GM12872 (cell line): ENCODE measurements around the gene MTREX.

Experiments used
- TF ChIP-seq, protein P1 (sequence below): IDR thresholded peaks from 3 replicates; pipeline ENCODE4 v1.5.1; 2011; ENCODE audit warnings: low read depth, mild to moderate bottlenecking, low read length, moderate library complexity; ENCODE audit not compliant: insufficient read depth

Gene MTREX

GRCh38 chr5:55411876-55412275 lies 104.1 kb downstream of the MTREX start:
- TF ChIP-seq, protein P1, sequence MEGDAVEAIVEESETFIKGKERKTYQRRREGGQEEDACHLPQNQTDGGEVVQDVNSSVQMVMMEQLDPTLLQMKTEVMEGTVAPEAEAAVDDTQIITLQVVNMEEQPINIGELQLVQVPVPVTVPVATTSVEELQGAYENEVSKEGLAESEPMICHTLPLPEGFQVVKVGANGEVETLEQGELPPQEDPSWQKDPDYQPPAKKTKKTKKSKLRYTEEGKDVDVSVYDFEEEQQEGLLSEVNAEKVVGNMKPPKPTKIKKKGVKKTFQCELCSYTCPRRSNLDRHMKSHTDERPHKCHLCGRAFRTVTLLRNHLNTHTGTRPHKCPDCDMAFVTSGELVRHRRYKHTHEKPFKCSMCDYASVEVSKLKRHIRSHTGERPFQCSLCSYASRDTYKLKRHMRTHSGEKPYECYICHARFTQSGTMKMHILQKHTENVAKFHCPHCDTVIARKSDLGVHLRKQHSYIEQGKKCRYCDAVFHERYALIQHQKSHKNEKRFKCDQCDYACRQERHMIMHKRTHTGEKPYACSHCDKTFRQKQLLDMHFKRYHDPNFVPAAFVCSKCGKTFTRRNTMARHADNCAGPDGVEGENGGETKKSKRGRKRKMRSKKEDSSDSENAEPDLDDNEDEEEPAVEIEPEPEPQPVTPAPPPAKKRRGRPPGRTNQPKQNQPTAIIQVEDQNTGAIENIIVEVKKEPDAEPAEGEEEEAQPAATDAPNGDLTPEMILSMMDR = no peak

- TF ChIP-seq, protein P1 = no peak
Measured at GRCh38 chr5:55413644-55414043, 105.9 kb downstream of the MTREX start.

DNA sequence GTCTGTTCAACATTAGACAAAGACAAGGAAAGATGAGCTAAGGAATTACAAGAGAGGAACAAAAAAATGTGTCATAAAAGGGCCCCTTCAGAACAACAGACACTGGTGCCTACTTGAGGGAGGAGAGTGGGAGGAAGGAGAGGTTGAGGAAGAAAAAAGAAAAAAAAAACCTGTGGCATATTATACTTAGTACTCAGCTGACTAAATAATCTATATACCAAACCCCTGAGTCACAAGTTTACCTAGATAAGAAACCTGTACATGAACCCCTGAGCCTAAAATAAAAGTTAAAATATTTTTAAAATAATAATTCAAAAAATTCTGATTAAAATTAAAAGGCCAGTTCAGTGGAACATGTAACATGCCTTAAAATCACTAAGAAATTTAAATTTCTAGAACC lies 107.3 kb downstream of the MTREX start:
- TF ChIP-seq, protein P1 = no peak

- TF ChIP-seq, protein P1 = no peak
Measured at GRCh38 chr5:55416306-55416705, 108.5 kb downstream of the MTREX start.

DNA sequence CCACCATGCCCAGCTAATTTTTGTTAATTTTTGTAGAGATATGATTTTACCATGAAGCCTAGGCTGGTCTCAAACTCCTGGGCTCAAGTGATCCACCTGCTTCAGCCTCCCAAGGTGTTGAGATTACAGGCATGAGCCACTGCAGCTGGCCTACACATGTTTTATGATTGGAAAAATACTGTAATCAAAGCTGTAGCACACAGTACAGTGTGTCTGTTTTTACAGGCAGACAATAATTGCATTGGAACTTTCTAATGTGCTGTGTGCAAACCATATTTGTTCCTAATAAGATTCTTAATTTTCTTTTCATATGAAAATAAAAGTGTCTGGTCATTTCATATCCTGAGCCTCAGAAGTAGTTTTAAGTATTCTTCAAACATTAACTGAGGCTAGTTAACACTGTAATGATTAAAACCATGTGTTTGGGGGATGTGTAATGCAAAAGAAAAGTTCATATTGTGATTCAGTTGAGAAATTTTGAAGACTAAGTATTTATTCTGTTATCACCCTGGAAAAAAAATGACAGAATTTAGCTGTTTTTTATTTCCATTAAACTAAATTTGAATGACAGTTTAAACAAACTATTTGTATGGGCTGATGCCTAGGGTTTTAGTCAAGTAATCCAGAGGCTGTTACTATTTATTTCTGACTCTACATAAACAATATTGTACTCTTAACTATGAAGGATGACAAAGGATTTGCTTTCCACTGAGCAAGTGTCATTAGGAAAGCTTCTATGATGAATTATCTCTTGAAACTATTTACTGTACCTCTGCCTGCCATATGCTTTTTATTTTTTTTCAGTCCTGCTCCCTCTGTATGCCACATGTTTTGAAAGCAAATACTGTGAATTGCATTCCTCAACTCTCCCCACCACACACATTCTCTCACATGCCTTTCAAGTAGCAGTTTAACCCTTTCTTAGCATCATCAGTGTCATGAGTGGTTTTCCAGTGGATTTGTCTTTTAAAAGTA lies 111.5 kb downstream of the MTREX start:
- TF ChIP-seq, protein P1 = no peak

DNA sequence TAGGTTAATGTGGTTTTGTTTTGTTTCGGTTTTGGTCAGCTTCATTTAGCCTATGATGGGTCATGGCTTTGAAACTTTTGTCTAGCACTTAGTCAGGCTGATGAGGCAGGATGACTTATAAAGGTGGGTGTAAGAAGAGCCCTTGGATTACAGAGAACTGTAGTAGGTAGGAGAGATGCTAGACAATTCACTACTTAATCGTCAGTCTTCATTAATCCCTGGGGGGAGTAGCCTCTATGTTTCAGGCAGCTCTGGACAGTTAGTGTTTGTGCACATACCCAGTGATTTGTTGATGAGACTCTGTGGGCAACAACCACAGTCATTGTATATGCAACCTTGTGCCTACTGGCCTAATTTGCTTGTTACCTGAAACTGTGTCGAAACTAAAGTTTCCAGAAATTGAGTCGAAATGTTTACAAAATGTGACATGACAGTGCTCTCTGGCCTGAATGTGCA lies 113.3 kb downstream of the MTREX start:
- TF ChIP-seq, protein P1 = no peak

GRCh38 chr5:55426455-55426854 lies 118.7 kb downstream of the MTREX start:
- TF ChIP-seq, protein P1 = no peak
